HL-60/S4 treated with phorbol 12-myristate 13-acetate at 8.2 ng/mL for 4 days and 3 days (cell line): ENCODE data around the gene TRIM9.
"Not testable (repeated sequence)": the region's sequence is repeated elsewhere in the genome, so short reads cannot be mapped to it uniquely, and the experiment has no call there.

ENCODE experiments used
- in situ Hi-C: fragments of 300-500 bp; cut with MboI; formaldehyde crosslinking; loops from 2 replicates; pipeline ENCODE4 v1.15.0; 2022; ENCODE audit warnings: low sequenced_read_pairs

Gene TRIM9

GRCh38 chr14:50967103-50967502 is 127.8 kb downstream of the TRIM9 start:
- in situ Hi-C loops, result no loop called here

GRCh38 chr14:50964683-50965390 is 130.1 kb downstream of the TRIM9 start:
- in situ Hi-C loops, result no loop called here

GRCh38 chr14:50963919-50964318 is 131.0 kb downstream of the TRIM9 start:
- in situ Hi-C loops, result no loop called here

GRCh38 chr14:50961605-50962221 is 133.2 kb downstream of the TRIM9 start:
- in situ Hi-C loops, result no loop called here

GRCh38 chr14:50957296-50957695 is 137.6 kb downstream of the TRIM9 start:
- in situ Hi-C loops, result no loop called here

- in situ Hi-C loops, result not testable (repeated sequence)
Observed at GRCh38 chr14:50956421-50956820, 138.5 kb downstream of the TRIM9 start.

GRCh38 chr14:50955373-50956043 is 139.4 kb downstream of the TRIM9 start:
- in situ Hi-C loops, result no loop called here

- in situ Hi-C loops, result no loop called here
Observed at GRCh38 chr14:50954811-50955372, 140.0 kb downstream of the TRIM9 start.

GRCh38 chr14:50953502-50953901 is 141.4 kb downstream of the TRIM9 start:
- in situ Hi-C loops, result no loop called here

GRCh38 chr14:50951032-50951431 is 143.9 kb downstream of the TRIM9 start:
- in situ Hi-C loops, result no loop called here

GRCh38 chr14:50948205-50948604 is 146.7 kb downstream of the TRIM9 start:
- in situ Hi-C loops, result no loop called here

GRCh38 chr14:50947446-50947845 is 147.5 kb downstream of the TRIM9 start:
- in situ Hi-C loops, result no loop called here

- in situ Hi-C loops, result no loop called here
Observed at GRCh38 chr14:50946234-50946935, 148.5 kb downstream of the TRIM9 start.

- in situ Hi-C loops, result no loop called here
Observed at GRCh38 chr14:50944647-50945413, 150.1 kb downstream of the TRIM9 start.

GRCh38 chr14:50943943-50944646 is 150.8 kb downstream of the TRIM9 start, which contains the start of gene PYGL:
Gene PYGL (minus strand): TSS chr14:50944483. CDS start chr14:50944403, 80 bp downstream.
- in situ Hi-C loops, result no loop called here

- in situ Hi-C loops, result no loop called here
Observed at GRCh38 chr14:50943261-50943942, 151.5 kb downstream of the TRIM9 start.

GRCh38 chr14:50941638-50942037 is 153.3 kb downstream of the TRIM9 start:
- in situ Hi-C loops, result not testable (repeated sequence)

GRCh38 chr14:50941151-50941550 is 153.8 kb downstream of the TRIM9 start:
- in situ Hi-C loops, result no loop called here

GRCh38 chr14:50937800-50938199 is 157.1 kb downstream of the TRIM9 start:
- in situ Hi-C loops, result no loop called here
